Neural cell (in vitro differentiated cells): ENCODE data around the gene CTBP2. TPM values are rescaled to one million over a fixed set of nuclear protein-coding genes. Genes with fewer than 3 reads are reported as not detected.

ENCODE experiments used
- H2AFZ ChIP-seq: fragments of 200-600, 300-800 bp; sonication (generic), shearing (Covaris generic); 2 replicates; pipeline ENCODE4 v1.6.0; 2014; ENCODE audit warnings: low read depth, mild to moderate bottlenecking, antibody characterized with exemption, low read length, moderate library complexity
- H3F3A ChIP-seq: fragments of 200-600 bp; shearing (Covaris generic); 2 replicates; pipeline ENCODE4 v1.6.1; 2016; ENCODE audit warnings: mild to moderate bottlenecking, moderate library complexity, mixed read lengths, antibody characterized with exemption, low read length; ENCODE audit not compliant: insufficient read depth, poor library complexity, severe bottlenecking
- H3K27ac ChIP-seq: fragments of 200-600, 300-800 bp; sonication (generic), shearing (Covaris generic); 2 replicates; pipeline ENCODE4 v1.5.1; 2014; ENCODE audit warnings: mild to moderate bottlenecking, low read length, moderate library complexity
- H3K27me3 ChIP-seq: fragments of 300-800, 200-600 bp; sonication (generic), shearing (Covaris generic); 2 replicates; pipeline ENCODE4 v1.6.0; 2014; ENCODE audit warnings: mild to moderate bottlenecking, low read depth, low read length, moderate library complexity; ENCODE audit not compliant: insufficient read depth
- H3K36me3 ChIP-seq: fragments of 300-800, 200-600 bp; sonication (generic), shearing (Covaris generic); 2 replicates; pipeline ENCODE4 v1.5.1; 2014; ENCODE audit warnings: mild to moderate bottlenecking, antibody characterized with exemption, low read length, moderate library complexity; ENCODE audit not compliant: insufficient read depth
- H3K4me2 ChIP-seq: fragments of 300-800, 200-600 bp; sonication (generic), shearing (Covaris generic); 2 replicates; pipeline ENCODE4 v1.6.0; 2014; ENCODE audit warnings: mild to moderate bottlenecking, low read length
- H3K4me3 ChIP-seq: fragments of 300-800, 200-600 bp; sonication (generic), shearing (Covaris generic); 2 replicates; pipeline ENCODE4 v1.5.1; 2014; ENCODE audit warnings: mild to moderate bottlenecking, low read length, moderate library complexity
- H3K79me2 ChIP-seq: fragments of 200-600 bp; shearing (Covaris generic); replicated peaks from 2 replicates; pipeline ENCODE4 v1.6.0; 2014; ENCODE audit warnings: mild to moderate bottlenecking, low read length, moderate library complexity; ENCODE audit not compliant: insufficient read depth
- H3K9ac ChIP-seq: fragments of 300-800, 200-600 bp; sonication (generic), shearing (Covaris generic); 2 replicates; pipeline ENCODE4 v1.6.1; 2016; ENCODE audit warnings: mild to moderate bottlenecking, low read length, mixed read lengths
- H3K9me2 ChIP-seq: fragments of 200-600 bp; shearing (Covaris generic); 2 replicates; pipeline ENCODE4 v1.6.1; 2016; ENCODE audit warnings: mild to moderate bottlenecking, low read length, mixed read lengths; ENCODE audit not compliant: insufficient read depth
- H3K9me3 ChIP-seq: fragments of 200-600, 300-800 bp; sonication (generic), shearing (Covaris generic); 2 replicates; pipeline ENCODE4 v1.6.1; 2016; ENCODE audit warnings: mild to moderate bottlenecking, mixed run types, low read length, moderate library complexity, mixed read lengths
- H4K20me1 ChIP-seq: fragments of 200-600 bp; shearing (Covaris generic); 2 replicates; pipeline ENCODE4 v1.6.1; 2016; ENCODE audit warnings: mild to moderate bottlenecking, mixed run types; ENCODE audit not compliant: insufficient read depth
- EP300 ChIP-seq: fragments of 450-650 bp; conservative IDR thresholded peaks from 2 replicates; pipeline ENCODE4 v1.6.1; 2014; ENCODE audit warnings: antibody characterized with exemption, mild to moderate bottlenecking, moderate library complexity; ENCODE audit not compliant: poor library complexity, severe bottlenecking
- EZH2 ChIP-seq: fragments of 200-600, 300-800 bp; shearing (Covaris generic), sonication (generic); IDR thresholded peaks from 2 replicates; pipeline ENCODE4 v1.6.1; 2014; ENCODE audit warnings: antibody characterized with exemption, low read length, borderline replicate concordance, mild to moderate bottlenecking; ENCODE audit not compliant: insufficient read depth, poor library complexity, severe bottlenecking
- MXI1 ChIP-seq: fragments of 450-650 bp; conservative IDR thresholded peaks from 2 replicates; pipeline ENCODE4 v1.6.1; 2014; ENCODE audit warnings: antibody characterized with exemption, mild to moderate bottlenecking; ENCODE audit not compliant: poor library complexity, severe bottlenecking
- POLR2AphosphoS5 ChIP-seq: IDR thresholded peaks from 2 replicates; pipeline ENCODE4 v1.6.1; 2012
- RAD21 ChIP-seq: fragments of 450-650 bp; conservative IDR thresholded peaks from 2 replicates; pipeline ENCODE4 v1.6.1; 2014; ENCODE audit warnings: antibody characterized with exemption, mild to moderate bottlenecking, moderate library complexity
- SMC3 ChIP-seq: fragments of 450-650 bp; conservative IDR thresholded peaks from 2 replicates; pipeline ENCODE4 v1.6.1; 2014; ENCODE audit warnings: antibody characterized with exemption, mild to moderate bottlenecking, moderate library complexity; ENCODE audit not compliant: poor library complexity
- TAF1 ChIP-seq: IDR thresholded peaks from 2 replicates; pipeline ENCODE4 v1.6.1; 2012; ENCODE audit warnings: low read depth
- polyA plus RNA-seq: library from polyadenylated mRNA; depleted of rRNA; stranded (reverse); fragments of >200 nt; gene quantifications from 2 replicates; pipeline ENCODE4 v1.2.3, GENCODE V29; 2014
- TF ChIP-seq, protein P1 (sequence below): fragments of 450-650 bp; IDR thresholded peaks from 2 replicates; pipeline ENCODE4 v1.5.1; 2014; ENCODE audit warnings: antibody characterized with exemption, mild to moderate bottlenecking, moderate library complexity; ENCODE audit not compliant: poor library complexity, severe bottlenecking
- TF ChIP-seq, protein P2 (sequence below): IDR thresholded peaks from 2 replicates; pipeline ENCODE4 v1.6.1; 2012; ENCODE audit warnings: borderline replicate concordance

The CTBP2 gene
- polyA plus RNA-seq, 1 donor from 2014 or later: 59.5 TPM

DNA sequence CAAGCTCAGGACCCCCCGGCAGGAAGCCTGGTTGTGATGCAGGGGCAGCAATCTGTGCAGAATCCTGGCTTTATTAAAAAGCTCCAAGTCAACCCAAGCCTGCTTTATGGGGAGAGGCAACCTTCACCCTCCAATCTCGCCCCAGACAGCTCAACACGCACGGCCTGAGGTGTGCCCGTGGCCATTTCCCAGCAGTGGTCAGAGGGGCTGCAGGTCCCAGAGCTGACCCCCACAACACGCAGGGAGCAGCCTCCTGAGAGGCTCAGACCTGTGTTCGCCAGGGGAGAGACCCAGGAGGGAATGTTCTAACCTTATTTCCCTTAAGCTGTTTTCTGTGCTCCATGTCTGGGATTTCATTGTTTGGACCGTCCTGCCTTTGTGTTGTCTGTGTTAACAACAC, 108.2 kb downstream of the CTBP2 start:
- H3K4me2 ChIP-seq: no peak overlapping the region
- H3K36me3 ChIP-seq: no peaks in the 10 kb centered on the region
- H3K27ac ChIP-seq: no peak overlapping the region
- no peak overlapping the region for H2AFZ ChIP-seq
- no peaks in the 10 kb centered on the region for H4K20me1 ChIP-seq
- no peaks in the 10 kb centered on the region for H3K9me3 ChIP-seq
- no peaks in the 10 kb centered on the region for H3K27me3 ChIP-seq
- H3K79me2 ChIP-seq: peaks cover 15% of the 10 kb centered on the region
- H3K9ac ChIP-seq: no peak overlapping the region
- no peak for TF ChIP-seq TAF1
- no peak for TF ChIP-seq MXI1
- no peak for TF ChIP-seq EZH2
- TF ChIP-seq, protein P1, sequence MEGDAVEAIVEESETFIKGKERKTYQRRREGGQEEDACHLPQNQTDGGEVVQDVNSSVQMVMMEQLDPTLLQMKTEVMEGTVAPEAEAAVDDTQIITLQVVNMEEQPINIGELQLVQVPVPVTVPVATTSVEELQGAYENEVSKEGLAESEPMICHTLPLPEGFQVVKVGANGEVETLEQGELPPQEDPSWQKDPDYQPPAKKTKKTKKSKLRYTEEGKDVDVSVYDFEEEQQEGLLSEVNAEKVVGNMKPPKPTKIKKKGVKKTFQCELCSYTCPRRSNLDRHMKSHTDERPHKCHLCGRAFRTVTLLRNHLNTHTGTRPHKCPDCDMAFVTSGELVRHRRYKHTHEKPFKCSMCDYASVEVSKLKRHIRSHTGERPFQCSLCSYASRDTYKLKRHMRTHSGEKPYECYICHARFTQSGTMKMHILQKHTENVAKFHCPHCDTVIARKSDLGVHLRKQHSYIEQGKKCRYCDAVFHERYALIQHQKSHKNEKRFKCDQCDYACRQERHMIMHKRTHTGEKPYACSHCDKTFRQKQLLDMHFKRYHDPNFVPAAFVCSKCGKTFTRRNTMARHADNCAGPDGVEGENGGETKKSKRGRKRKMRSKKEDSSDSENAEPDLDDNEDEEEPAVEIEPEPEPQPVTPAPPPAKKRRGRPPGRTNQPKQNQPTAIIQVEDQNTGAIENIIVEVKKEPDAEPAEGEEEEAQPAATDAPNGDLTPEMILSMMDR: no peak
- no peak for TF ChIP-seq POLR2AphosphoS5
- no peak for TF ChIP-seq RAD21
- TF ChIP-seq, protein P2, sequence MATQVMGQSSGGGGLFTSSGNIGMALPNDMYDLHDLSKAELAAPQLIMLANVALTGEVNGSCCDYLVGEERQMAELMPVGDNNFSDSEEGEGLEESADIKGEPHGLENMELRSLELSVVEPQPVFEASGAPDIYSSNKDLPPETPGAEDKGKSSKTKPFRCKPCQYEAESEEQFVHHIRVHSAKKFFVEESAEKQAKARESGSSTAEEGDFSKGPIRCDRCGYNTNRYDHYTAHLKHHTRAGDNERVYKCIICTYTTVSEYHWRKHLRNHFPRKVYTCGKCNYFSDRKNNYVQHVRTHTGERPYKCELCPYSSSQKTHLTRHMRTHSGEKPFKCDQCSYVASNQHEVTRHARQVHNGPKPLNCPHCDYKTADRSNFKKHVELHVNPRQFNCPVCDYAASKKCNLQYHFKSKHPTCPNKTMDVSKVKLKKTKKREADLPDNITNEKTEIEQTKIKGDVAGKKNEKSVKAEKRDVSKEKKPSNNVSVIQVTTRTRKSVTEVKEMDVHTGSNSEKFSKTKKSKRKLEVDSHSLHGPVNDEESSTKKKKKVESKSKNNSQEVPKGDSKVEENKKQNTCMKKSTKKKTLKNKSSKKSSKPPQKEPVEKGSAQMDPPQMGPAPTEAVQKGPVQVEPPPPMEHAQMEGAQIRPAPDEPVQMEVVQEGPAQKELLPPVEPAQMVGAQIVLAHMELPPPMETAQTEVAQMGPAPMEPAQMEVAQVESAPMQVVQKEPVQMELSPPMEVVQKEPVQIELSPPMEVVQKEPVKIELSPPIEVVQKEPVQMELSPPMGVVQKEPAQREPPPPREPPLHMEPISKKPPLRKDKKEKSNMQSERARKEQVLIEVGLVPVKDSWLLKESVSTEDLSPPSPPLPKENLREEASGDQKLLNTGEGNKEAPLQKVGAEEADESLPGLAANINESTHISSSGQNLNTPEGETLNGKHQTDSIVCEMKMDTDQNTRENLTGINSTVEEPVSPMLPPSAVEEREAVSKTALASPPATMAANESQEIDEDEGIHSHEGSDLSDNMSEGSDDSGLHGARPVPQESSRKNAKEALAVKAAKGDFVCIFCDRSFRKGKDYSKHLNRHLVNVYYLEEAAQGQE: no peak
- TF ChIP-seq EP300: no peak
- TF ChIP-seq SMC3: no peak
- H3K4me3 ChIP-seq: no peak overlapping the region
- no peaks in the 10 kb centered on the region for H3K9me2 ChIP-seq
- no peaks in the 10 kb centered on the region for H3F3A ChIP-seq

DNA sequence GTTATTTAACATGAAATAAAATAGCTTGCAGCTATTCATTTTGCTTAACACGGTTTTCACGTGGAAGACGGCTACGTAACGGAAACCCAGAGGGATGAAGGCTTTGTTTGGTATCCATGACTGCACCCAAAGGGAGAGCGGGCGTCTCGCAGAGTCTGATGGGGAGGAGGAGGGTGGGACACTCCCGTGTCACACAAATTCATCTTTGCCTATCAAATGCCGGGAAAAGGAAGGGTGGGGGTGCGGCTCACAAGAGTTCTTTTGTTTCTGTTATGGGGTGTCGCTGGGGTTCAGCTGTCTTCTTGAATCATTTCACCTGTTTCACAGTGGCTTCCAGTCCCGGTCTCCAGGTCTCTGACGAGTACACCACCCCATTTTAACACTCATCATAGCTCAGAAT, 110.0 kb downstream of the CTBP2 start:
- H3K9me2 ChIP-seq: no peaks in the 10 kb centered on the region
- H3K9me3 ChIP-seq: no peaks in the 10 kb centered on the region
- no peaks in the 10 kb centered on the region for H3K27me3 ChIP-seq
- no peak overlapping the region for H3K4me3 ChIP-seq
- no peaks in the 10 kb centered on the region for H4K20me1 ChIP-seq
- H3K79me2 ChIP-seq: peaks cover 12% of the 10 kb centered on the region
- no peak overlapping the region for H2AFZ ChIP-seq
- H3F3A ChIP-seq: no peaks in the 10 kb centered on the region
- no peak overlapping the region for H3K4me2 ChIP-seq
- TF ChIP-seq RAD21 (no peak), MXI1 (no peak), EP300 (no peak)
- TF ChIP-seq, protein P1: no peak
- H3K27ac ChIP-seq: no peak overlapping the region
- no peak overlapping the region for H3K9ac ChIP-seq
- H3K36me3 ChIP-seq: no peaks in the 10 kb centered on the region
